IPS-11a (cell line): ENCODE data around the gene ATG7.
"Not testable (repeated sequence)": the region's sequence is repeated elsewhere in the genome, so short reads cannot be mapped to it uniquely, and the experiment has no call there.

Experiments used
- H3K4me3 ChIP-seq: one replicate; pipeline ENCODE4 v1.5.1; 2013; ENCODE audit warnings: low read depth, low read length, control low read depth

ATG7 gene

DNA sequence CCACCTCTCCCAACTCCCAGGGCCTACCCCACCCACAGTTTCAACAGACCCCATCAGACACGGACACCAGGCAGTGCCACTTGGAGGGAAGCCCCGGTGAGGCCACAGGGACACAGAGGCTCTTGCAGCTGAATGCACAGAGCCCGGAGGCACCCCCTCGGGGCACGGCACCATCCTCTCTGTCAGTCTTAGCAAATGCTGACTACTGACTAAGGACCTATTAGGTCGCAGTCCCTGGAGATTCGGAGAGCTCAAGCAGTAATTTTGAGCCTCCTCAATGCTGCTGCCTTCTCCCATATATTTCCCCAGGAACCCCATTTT, 291.6 kb downstream of the ATG7 start:
- no peak overlapping the region for H3K4me3 ChIP-seq

DNA sequence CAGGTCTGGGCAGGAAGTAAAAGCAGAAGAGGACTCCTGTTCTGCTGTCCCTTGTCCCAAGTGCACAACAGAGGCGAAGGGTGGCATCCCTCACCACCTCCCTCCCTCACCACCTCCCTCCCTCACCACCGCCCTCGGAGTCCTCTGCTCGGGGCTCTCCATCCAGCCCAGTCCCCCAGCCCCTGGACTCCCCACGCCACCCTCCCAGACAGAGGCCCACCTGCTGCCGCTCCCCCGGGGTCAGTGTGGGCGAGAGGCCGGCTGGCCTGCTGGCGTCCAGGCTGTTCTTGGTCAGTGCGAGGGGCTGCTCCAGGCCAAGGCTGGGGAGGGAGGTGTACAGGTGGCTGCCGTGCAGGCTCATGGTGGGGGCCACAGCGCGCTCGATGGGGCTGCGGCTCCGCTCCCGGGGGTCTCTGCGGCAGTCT, 292.4 kb downstream of the ATG7 start:
- no peak overlapping the region for H3K4me3 ChIP-seq

DNA sequence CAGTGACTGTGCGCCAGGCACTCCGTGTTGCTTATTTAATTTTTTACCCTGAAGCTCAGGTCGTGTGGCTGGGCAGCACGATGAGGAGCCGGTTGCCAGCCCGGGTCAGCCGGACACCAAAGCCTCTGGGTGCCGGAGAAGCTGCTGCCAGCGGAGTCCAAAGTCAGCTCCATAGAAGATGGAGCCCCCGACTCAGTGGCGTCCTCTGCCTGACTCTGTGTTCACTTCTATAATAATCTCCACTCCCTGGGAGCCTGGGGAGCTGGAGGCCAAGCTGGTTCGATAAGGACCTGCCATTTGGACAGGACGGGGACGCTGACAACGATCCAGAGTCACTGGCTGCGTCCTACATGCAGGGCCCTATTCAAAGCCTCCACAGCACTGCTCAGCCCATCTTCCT, 292.9 kb downstream of the ATG7 start:
- H3K4me3 ChIP-seq = no peak overlapping the region

DNA sequence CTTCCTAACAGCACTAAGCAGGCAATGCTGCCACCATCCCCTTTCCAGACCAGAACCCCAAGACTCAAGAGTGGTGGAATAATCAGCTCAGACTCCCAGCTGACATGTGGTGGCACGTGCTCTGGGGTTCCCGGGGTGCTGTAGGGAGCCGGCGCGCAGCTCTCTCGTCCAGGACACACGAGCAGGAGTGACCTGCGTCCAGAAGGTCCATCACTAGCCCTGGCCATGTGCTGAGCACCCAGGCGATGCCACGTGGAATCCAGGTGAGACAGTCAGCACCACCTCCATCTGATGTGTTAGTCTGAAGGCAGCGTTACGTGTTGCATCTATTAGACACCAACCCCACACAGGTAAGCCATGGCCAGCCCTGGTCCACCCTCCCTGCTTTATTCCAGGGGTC, 293.3 kb downstream of the ATG7 start:
- H3K4me3 ChIP-seq = no peak overlapping the region

DNA sequence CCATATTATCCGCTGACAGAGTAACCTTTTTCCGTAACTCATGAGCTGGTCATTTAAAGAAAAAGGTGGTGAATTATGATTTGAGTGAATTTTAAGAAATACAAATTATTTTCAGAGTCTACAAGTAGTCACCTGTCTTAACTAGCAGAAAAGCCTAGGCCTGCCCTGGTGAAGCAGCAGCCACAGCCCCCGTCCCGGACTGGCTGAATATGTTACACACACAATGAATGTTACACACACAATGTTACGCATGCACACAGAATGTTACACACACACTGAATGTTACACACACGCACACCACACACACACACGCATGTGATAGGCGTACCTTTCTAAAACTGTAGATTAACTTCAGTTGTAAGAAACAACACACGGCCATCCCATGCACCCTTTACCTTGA, 293.7 kb downstream of the ATG7 start:
- no peak overlapping the region for H3K4me3 ChIP-seq

DNA sequence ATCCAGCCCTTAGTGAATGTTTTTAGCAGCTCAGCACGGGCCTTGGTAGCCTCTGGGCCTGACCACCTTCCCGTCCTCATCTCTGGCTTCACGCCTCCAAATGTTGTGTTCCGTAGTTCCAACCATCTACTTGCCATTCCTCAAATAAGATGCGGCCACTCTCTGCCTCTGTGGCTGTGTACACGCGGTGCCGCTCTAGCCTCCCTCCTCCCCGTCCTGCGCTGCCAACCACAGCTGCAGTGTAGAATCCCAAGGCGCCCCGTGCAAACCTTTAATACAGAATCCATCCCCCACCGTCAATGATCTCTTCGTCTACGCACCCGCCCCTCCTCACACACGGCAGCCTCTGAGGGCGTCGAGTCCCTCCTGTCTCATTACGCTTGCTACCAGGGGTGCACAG, 294.3 kb downstream of the ATG7 start:
- H3K4me3 ChIP-seq = no peak overlapping the region

DNA sequence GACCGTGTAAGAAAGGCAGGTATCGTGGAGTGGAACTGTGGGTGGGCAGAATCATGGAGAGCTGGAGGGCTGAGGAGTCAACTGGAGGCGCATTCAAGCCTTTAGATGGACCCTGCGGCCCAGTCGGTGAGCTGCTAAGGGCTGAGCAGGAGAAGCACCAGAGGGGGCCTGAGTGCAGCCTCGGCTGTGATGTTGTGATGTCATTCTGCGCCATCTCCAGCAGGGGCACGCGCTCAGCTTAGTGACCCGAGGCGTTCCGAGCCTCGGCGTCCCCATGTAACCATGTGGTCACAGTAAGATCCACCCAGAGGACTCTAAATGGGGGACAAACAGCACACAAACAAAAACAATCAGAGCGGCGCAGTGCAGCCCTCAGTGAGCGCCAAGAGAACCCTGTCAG, 294.7 kb downstream of the ATG7 start:
- no peak overlapping the region for H3K4me3 ChIP-seq

DNA sequence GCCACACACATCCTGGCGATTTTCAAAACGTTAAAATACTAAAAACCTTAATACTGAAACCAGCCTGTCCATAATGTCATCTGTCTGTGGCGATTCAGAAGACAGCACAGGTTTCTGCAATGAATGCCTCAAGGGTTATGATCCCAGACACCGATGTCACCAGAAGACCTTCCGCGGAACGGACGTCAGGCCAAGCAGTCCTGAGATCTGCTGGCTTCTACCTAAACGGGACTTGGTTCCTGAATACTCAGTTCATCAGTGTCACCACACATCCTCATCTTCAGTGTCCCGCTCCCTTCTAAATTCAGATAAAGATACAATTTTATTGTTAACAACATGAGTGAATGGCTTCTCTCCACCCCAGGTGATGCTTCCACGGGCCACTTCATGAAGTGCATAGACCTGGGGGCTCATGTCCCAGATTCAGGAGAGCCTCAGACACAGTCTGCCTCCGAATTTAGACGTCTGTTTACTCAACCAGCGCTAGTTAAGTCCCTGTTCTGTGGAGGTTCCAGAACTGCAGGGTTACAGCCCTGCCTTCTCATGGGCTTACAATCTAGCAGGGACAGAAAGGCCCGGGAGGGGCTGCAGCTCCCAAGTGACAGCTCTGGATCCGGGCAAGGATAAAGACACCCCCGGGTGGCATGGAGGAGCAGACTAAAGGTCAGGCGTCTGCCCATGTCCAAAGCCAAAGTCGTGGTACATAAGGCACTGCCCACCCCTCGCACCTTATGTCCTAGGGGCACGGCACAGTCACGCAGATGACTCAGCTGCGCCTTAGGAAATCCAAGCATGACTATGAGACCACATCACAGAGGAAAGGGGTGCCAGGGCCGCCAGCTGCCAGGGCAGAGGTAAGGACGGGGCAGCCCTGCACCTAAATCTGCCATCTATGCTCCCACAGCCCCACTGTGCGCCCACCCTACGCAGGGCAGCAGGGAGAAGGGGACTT, 295.6 kb downstream of the ATG7 start:
- no peak overlapping the region for H3K4me3 ChIP-seq

DNA sequence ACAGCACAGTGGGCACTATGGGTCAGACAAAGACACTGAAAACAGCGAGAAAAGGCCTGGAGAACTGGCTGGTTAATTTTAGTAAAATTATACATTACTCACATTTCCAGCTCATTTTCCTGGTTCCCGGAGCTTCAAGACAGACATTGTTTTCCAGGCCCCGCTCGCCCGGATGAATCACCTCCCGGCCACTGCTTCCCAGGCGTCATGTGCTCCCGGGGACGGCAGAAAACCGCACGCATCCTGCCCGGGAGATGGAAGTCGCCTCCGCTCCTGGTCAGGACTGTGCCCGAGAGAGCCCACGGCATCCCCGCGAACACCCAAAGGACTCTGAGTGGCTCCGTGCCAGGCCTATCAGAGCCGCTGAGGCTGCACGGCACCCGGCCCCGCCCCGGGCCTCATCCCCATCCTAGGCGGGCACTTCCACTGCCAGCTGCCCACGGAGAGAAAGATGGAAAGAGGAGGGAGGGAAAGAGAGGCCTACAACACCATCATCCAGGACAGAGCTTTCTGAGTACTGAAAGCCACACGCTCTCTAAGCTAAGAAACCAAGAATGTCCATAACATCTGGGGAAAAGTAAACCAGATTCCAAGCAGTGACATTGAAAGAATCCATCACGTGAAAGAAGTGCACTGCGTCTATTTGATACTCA, 296.4 kb downstream of the ATG7 start:
- no peak overlapping the region for H3K4me3 ChIP-seq

DNA sequence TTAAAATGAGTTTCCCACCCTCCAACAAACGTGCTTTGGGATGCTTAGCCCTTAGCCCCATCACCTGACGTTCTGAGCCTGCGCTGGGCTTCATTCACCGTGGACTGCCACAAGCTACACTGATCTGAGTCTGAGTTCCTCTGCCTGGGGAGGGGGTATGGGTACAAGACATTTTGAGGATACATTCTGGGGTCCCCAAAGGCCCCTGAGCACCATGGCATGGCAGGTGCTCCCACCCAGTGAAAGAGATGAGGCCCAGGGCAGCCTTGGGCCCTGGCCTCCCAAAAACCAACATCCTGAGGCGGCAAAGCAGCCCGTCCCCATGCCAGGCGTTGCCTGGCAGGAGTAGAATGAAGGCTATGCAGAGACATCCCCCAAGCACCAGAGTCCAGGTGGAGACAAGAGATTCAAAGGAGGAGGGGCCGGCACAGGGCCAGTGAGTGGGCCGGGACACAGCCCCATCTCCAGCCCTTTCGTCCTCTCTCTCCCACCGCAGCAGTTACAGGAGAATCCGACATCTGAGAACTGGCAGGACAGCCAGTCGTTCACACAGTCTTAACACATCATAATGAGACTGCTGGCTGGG, 297.1 kb downstream of the ATG7 start:
- H3K4me3 ChIP-seq = no peak overlapping the region

DNA sequence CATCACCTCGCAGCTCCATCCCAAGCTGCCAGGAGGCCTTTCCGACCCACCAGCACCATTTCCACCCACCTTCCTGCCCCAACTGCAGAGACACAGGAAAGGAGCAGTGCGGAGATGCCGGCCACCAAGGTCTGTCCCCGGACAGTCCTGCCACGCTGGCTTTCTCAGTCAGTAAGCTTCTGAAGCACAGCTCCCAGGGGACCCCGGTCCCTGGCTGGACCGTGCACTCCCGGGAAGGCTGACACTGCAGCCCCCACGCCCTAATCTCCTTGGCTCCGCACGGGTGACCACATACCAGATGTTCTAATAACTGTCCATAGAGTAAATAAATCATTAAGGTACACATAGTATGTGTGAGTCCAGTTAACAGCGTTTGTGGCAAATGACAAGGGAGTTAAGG, 298.1 kb downstream of the ATG7 start:
- H3K4me3 ChIP-seq = no peak overlapping the region

DNA sequence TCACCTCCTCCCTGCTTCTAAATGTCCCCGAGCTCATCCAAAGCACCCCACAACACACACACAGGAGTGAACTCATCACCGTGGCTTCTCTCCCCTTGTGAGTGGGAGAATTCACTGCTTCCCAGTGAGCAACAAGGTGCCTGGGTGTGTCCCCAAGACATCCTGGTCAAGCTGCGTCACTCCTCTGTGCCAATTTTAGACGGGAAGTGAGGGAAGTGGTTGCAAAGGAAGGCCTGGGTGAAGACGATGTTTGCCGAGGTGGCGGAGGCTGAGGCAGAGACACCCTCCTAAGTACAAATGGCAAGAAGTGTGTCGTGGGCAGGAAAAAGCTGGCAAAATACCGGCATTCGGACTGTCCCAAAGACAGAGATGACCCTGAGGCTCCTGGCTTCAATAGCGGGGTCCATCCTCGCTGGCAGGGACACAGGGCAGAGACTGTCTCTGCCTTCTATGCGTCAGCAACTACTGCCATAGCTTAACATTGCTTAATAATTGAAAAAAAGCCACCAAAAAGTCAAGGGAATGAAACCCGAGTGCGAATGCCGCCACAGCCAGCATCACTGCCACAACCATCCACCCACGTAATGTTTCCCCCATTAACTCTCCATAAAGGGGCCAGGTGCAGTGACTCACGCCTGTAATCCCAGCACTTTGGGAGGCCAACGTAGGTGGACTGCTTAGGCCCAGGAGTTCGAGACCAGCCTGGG, 298.7 kb downstream of the ATG7 start:
- H3K4me3 ChIP-seq = no peak overlapping the region

DNA sequence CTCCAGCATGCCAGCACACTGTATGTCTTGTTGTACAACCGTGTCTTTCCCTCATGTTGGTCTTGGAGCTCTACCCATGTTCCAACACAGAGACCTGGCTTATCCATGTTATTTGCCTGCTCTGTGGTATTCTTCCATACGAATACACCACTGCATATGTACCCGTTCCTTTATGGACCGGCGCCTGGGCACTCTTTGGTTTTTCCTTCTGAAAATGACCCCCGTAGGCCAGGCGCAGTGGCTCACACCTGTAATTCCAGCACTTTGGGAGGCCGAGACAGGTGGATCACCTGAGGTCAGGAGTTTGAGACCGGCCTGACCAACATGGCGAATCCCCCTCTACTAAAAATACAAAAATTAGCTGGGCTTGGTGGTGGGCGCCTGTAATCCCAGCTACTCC, 300.5 kb downstream of the ATG7 start:
- not testable (repeated sequence) for H3K4me3 ChIP-seq

DNA sequence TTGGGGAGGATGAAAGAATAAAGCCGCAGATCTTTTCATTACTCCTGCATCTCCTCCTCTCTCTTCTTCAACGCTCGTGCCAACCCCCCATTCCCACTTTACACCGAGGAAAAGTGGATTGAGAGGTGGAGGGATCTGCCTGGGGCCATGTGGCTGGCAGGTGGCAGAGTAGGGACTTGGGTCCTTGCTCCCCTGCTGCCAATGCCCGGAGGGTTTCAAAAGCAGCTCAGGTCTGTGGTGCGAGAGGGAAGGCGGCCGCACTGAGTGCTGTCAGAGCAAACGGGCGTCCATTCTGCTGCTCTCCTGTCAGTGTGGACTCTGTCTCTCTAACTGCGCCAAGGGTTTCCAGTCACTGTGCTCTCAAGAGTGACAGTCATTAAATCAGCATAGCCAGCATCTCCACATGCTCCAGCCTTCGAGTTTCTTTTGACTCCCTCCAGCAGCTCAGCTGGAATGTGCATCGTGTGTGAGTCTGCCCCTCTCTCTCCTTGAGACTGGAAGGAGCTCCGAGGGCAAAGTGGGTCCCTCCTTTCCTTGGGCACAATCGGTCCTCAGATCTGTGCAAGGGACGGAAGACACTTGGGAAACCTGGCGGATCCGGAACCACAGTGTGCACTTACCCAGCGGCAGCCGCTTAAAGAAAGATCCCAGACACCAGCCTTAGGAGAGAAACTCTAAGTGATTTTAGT, 302.9 kb downstream of the ATG7 start:
- H3K4me3 ChIP-seq = no peak overlapping the region

DNA sequence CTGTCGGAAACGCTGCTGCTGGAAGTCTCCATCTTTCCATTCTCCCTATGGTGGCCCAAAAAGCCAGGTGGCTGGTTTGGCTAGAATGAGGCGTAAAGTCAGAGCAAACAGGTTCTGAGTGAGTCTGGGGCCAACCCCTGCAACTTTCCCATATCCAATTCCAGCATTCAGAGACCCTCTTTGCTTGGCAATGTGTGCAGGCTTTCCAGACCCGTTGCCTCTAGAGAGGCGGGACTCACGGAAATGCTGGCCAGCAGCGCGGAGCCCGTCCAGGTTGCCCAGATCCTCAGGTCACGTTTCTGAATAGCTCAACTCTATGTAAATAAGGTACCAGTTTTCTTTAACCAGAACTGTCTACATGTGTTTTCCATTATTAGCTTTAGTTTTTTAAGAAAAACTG, 303.5 kb downstream of the ATG7 start:
- H3K4me3 ChIP-seq = no peak overlapping the region

DNA sequence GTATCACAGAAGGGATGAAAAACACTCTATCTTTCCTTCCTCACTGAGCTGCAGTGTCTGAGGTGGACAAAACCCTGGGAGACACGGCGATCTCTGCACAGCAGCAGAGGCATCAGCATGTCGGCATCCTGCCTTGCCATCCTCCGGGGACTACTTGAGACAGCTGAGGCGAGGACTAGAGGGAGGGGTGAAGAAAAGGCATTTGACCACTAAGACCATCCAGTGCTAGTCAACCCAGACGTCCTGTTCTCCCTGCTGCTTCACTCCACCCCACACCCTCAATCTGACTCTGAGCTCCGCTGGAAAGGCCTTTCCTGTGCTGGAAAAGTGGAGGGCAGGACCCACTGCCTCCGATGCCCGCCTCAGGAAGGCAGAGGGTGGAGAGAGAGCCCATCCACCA, 304.3 kb downstream of the ATG7 start:
- H3K4me3 ChIP-seq = no peak overlapping the region

DNA sequence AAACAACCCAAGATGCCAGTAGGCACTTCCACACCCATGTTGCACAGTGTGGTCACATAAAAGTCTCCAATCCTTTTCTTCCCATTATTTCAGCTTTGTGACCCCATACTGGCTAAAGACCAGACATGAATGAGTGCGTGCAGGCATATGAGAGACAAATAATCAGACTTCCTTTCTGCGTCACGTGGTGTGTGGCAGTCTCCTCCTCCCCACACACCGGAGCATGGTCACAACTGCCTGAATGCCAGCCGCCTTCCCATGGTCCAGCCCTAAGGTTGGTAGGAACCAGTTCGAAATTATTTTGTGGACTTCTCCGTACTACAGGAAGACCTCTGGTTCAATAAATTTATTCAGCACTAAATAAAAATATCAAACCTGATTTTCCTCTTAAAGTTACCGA, 306.0 kb downstream of the ATG7 start:
- no peak overlapping the region for H3K4me3 ChIP-seq

DNA sequence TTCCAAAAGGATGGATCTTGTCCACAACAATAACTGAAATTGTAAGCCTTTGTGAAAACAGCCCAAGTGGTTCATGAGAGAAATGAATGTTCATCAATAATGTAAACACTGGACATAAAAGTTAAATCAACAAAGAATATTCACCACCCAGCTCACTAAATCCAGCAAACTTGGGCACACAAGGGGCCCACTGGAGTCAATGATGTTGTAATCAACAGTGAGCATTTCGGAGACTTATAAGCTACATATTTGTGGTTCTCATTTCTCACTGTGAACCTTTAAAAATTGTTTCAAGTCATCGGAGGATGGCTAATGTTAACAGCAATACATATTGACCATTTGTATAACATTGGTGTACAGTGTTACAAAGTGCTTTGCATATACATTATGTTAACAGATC, 308.4 kb downstream of the ATG7 start:
- no peak overlapping the region for H3K4me3 ChIP-seq

DNA sequence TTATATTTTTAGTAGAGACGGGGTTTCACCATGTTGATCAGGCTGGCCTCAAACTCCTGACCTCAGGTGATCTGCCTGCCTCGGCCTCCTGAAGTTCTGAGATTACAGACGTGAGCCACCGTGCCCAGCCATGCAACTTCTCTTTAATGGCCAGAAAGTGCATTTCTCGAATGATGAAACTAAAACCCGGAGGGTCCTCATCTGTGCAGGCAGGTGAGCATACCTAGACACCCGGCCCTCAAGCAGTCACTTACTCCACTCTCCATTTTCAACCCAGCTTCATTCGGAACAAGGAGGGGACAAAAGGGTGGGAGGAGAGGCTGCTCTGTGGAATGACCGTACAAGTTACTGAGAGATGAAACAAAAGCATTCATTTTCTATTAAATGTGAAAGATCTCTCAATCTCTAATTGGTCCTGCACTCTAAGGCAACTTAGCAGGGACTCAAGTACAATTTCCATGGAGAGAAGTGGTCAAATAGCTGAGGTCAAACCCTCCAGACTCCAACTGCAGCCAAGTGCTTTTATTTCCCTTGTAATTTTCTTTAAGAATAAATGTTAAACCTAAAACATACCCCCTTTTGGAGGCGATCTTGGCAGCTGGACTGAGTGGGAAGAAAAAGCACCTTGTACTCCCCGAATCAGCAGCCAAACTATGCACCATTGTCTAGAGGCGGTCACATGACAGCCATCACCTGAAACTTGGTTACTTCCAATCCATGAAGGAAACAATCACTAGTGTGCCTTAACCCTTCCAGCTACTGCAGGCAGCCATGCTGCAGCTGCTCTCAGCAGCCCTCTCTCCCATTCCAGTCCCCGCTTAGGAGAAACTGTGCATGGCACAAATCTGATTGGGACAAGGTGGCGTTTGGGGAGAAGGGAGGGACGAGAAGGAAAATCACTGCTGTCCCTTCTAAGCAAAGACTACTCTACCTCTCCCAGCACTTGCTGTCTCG, 309.3 kb downstream of the ATG7 start:
- H3K4me3 ChIP-seq = no peak overlapping the region
